ENCODE results near the gene TMEM38B.

Gene TMEM38B, protein sequence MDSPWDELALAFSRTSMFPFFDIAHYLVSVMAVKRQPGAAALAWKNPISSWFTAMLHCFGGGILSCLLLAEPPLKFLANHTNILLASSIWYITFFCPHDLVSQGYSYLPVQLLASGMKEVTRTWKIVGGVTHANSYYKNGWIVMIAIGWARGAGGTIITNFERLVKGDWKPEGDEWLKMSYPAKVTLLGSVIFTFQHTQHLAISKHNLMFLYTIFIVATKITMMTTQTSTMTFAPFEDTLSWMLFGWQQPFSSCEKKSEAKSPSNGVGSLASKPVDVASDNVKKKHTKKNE

DNA sequence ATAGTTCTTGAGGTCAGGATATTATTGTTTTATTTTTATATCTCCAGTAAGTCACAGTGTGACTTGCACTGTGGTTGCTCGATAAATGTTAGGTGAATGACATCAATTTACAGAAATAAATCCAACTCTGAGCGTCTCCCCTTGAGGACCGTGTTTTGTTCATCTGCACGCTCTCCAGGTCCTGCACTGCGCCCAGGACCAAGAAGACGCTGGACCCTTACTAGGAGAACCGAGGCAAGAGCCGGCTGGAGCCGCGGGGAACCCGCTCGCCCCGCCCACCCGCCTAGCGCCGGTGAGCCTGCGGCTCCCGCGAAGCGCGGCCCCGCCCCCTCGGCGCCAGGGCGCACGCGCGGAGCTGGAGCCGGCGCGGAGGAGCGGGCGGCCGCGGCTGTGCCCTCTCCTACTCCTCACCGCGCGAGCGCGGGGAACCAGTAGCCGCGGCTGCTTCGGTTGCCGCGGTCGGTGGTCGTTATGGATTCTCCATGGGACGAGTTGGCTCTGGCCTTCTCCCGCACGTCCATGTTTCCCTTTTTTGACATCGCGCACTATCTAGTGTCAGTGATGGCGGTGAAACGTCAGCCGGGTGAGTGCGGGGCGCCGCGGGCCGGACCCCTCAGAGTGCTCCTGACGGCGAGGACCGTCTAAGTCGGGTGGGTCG lies at the start of gene TMEM38B:
TSS of gene TMEM38B (plus strand) at position 352 of the 658 bp plus-strand sequence. CDS start at position 472, 120 bp downstream.
- peak; percentile 63 to 70 for DNase-seq (ENCODE audit: low read depth in 2 of 2)

DNA sequence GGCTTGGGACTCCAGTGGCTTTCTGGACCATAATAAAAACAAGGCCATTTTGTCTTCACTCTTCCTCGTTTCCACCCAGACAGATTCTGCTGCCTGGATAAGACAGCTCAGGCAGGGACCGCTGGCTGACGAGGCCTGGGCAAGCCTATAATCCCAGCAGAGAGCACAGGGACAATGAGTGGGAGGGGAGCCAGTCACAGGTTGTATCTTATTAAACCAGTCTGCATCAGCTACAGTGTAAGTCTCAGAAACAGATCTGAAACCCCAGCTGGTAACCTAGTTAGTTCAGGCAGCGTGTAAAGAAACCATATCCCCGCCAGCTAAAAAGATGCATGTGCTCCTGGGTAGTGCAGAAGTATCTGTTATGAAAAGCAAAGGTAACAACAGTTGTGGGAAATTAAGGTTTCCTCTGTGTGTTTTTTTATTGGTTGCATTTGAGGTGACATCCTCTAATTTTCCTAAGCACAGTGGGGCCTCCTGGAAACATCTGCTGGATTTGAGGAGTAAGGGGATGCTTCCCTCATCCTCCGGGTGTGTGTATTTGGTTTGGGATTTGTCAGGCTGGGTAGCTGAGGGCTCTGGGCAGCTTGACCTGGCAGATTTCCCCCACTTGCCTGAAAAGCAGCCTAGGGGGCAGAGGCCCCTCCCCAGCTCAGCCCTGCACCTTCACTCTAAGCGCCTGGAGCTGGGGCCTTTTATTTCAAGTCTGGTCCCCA lies 47.3 kb upstream of the TMEM38B start:
- DNase-seq (ENCODE audit: low read depth in 2 of 2), result no peak

DNA sequence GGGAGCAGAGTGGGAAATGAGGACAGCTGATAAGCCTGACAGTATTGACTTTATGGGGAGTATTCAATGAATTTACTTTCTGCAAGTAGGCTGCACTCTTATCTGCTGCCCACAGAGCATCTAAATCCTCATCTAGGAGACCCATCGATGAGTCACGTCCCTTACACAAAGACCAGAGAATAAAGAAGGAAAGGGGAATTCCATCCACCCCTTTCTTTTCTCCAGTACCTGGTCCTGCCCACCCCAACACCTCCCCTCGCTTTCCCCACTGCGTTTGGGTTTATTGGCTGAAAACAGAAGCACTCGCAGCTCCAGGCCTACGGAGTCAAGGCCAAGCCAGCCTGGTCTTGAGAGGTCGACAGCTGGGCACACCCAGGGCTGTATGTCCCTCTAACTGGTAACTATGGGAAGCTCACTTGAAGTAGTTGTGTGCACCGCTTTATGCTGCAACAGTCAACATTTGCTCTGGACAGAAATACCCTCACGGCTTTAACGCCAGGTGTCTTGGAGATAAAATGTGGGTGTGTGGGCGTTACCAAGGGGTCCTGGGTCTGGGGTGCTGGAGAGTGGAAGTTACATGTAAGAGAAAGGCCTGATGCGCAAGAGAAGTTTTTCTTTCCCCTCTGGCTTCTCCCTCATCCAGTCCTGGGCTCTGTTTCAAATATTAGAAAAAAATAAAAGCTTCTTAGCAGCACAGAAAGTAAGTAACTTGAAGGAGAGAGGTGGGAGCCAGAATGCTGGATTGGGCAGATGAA lies 46.6 kb upstream of the TMEM38B start:
- no peak for DNase-seq (ENCODE audit: low read depth in 2 of 2)

DNA sequence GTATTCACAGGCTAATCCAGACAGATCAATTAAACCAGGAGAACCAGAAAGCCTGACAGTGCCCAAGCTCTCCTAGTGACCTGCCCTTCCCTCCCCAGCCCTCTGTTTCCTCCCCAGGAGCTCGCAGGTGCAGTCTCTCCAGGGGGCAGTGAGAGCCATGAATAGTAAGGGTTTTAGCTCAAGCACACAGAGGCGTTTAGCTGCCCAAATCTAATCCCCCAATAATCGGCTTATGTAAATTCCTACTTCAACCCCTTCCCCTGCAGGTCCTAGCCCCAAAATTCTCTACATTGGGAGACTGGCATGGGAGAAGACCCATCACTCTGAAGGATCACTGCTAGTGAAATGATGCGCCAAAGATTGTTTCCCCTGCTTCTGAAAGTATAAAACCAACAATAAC lies 42.5 kb upstream of the TMEM38B start:
- DNase-seq (ENCODE audit: low read depth in 2 of 2), result no peak

DNA sequence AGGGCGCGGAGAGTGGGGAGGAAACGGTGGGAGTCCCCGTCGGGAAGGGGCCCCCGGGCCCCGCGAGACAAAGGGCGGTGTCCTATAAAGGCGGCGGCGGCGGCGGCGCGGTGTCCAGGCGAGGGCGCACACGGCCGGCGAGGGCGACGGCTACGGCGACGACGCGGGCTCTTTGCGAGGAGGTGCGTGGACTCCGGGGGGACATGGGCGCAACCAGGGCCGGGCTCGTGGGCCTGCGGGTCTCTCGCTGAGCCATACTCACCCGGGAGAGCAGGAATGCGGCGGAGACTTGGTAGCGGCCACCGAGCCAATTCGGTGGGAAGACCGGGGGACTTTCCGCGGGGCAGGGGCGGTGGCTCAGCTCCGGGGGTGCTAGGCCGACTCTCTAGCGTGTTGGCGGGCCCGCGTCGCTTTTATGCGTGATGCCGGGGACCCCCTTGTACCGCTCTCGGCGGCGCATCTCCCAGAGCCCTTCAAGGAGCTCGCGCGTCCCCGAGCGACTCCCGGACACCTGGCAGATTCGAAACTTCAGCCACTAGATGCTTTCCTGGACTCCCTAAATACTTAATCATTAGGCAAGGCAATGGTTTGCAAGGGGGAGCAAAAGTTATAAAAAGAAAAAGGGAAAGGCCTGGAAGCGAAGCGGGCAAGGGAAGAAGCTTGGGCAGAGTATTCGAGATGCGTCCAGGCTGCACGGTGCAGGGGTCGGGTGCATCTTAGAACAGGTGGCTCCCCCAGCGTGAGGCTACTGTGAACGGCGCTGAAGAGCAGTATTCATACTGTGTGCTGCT lies 38.0 kb upstream of the TMEM38B start:
- DNase-seq (ENCODE audit: low read depth in 2 of 2), result no peak

DNA sequence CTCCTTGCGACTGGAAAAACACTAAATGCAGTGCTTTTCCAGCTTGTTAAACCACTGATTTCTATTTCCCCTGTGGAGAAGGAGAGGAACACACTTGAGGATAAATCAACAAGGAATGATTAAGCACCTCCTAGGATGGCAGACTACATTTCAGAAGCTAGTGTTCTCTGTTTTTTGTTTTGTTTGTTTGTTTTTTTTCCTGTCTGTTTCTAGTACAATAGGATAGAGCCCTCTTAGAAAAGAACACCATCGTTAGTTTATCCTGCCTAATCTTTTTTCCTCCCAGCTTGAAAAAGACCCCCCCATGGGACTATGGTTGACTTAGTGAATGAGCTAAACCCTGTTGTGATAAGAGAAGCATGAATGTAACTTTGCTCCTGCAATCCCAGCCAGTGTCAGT lies 36.0 kb upstream of the TMEM38B start:
- DNase-seq (ENCODE audit: low read depth in 2 of 2), result no peak

DNA sequence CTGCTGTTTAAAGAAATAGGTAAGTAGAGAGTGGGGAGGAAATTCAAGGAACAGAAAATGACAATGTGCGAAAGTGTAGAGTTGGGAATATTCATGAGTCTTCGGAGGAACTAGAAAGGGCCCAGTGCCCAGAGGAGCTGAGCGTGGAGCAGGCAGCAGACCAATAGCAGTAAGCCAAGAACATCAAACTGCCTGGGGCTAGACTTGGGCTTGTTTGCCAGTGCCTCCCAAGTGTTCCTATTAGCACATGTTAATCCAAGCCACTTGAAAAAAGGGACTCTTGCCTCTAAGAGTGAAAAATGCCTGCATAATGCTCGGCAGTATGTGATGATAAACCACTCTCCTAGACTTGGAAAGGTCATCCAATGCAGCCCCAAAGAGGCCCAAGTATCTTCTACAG lies 33.3 kb upstream of the TMEM38B start:
- no peak for DNase-seq (ENCODE audit: low read depth in 2 of 2)

DNA sequence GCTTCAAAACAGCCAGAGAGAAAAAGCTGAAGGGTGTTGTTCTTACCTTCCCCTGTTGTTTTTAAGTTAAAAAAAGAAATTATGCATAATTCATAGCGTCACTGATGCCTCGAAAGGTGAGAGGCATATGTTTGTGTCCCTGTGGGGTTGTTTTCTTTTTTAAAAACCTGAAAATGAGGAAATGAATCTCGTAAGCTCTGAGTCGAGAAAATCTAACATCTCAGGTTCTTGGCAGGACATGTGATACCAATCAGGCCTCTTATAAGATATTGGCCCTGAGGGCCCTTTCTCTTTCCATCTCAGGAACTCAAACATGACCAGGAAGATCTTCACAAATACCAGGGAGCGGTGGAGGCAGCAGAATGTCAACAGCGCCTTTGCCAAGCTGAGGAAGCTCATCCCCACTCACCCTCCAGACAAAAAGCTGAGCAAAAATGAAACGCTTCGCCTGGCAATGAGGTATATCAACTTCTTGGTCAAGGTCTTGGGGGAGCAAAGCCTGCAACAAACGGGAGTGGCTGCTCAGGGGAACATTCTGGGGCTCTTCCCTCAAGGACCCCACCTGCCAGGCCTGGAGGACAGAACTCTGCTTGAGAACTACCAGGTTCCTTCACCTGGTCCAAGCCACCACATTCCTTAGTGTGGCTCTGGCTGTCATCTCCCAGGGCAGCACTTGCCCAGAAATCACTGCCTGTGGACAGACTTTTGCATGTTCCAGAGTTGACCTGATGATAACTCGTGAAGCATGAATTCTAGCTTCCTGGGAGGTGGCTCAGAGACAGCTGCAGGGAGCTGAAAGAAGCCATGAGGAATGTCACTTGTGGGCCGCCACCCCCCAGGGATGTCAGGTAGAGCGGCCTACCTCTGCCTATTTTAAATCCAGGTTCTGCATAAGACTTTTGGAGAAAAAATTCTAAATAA lies 31.9 kb upstream of the TMEM38B start, which contains the start of gene TAL2:
TSS of gene TAL2 (plus strand) at position 274 of the 921 bp plus-strand sequence. CDS start at position 314, 40 bp downstream.
- DNase-seq (ENCODE audit: low read depth in 2 of 2), result no peak

DNA sequence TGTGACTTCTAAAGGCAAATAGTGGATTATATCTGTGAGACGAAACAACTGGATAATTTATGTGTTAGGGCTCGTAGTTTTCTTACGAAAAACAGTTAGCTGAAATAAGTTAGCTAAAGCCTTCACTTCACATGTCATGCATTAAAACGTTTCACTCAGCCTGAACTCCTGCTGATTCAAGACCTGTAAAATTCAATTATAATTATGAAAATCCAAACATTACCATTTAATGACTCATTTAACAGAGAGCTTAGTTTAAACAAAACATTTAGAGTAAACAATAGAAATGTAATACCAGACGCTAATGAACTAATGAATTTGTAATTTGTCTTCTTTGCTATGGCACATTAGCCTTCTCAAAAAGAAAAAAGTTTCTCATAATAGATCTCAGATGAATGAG lies 30.4 kb upstream of the TMEM38B start:
- DNase-seq (ENCODE audit: low read depth in 2 of 2), result no peak

DNA sequence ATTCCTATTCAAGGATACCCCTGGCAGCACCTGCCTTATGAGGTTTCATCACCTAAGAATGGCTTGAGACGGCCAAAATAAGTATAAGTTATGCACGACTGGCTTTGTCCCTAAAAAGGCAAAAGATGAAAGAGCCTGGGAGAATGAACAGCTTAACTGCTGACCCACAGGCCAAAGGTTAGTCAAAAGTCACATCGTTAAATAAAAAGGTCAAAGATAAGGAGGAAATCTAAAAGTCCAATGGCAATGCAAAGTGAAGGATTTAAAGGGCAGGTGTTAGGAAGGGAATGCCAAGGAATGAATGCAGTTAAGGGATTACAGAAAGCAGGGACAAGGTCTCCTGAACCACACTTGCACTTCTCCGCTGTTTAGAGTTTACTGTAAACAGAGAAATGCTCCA lies 26.5 kb upstream of the TMEM38B start:
- DNase-seq (ENCODE audit: low read depth in 2 of 2), result no peak

DNA sequence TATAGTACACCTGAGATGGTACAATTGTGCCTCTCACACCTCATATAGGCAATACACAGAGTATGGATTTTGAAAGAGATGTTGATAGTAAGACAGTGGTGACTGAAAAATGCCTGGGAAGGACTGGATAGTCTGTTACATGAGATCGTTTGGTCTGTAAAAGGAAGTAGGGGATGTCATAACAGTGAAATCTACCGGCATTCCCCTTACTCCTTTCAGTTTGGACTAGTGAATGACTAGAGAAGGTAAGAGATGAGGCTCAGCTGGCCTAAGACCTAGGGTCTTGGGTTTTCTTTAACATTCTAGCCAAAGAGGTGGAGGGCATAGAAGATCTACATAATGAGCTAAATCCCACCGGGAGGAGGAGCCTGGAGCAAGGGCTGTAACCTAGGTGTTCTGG lies 24.0 kb upstream of the TMEM38B start:
- no peak for DNase-seq (ENCODE audit: low read depth in 2 of 2)

DNA sequence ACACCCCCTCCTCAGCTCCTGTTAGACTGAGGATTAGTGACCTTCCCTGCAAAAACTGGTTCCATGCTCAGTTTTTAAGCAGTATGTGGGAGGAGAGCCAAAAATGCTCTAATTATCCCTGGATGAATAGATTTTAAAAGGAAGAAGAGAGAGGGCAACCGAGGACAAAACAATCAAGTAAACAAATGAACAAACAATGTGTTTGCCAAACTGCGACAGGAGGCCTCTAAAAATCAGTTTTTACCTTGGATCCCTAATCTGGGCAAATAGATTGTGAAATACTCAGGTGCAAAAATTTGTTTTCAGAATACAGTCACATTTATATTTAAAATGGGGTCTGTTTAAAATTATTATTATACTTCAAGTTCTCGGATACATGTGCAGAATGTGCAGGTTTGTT lies 23.6 kb upstream of the TMEM38B start:
- DNase-seq (ENCODE audit: low read depth in 2 of 2), result no peak

DNA sequence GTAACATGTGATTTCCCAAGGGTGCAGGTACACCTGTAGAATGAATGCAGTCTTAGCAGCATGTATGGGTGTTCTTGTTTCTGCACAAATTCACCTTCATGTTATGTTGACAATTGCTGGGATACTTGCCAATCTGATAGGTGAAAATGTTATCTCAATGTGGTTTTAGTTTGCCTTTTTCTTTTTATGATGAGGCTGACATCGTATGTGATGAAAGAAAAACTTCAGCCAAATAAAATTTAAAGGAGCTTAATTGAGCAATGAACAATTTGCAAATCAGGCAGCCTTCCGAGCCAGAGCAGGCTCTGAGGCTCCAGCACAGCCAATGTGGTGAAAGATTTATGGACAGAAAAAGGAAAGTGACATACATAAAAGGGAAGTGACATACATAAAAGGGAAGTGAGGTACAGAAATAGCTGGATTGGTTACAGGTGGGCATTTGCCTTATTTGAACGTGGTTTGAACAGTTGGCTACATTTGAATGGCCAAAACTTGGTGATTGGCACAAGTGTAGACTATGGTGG lies 21.6 kb upstream of the TMEM38B start:
- no peak for DNase-seq (ENCODE audit: low read depth in 2 of 2)

DNA sequence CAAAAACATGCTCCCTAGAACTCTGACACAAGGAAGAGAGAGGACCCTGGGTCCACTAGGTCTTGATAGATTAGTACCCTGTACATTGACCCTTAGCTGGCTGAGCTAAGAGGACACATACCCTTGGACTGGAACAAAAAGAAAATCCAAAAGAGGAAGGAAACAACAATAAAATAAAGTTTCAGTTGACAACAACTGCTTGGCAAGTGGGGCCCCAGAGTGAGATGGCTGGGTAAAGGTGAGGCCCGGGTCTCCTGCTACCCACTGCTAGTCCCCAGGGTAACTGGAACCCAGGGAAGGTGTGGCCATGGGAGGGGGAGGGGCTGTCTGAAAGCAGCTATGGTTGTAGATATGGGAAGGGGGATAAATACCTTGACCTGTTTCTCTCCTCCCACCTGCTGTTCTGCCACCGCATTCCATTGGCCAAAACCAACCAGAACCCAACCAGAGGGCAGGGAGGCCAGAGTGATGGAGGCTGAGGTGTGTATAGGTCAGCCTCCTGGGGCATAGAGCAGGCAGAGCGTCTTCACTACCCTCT lies 20.4 kb upstream of the TMEM38B start:
- no peak for DNase-seq (ENCODE audit: low read depth in 2 of 2)

DNA sequence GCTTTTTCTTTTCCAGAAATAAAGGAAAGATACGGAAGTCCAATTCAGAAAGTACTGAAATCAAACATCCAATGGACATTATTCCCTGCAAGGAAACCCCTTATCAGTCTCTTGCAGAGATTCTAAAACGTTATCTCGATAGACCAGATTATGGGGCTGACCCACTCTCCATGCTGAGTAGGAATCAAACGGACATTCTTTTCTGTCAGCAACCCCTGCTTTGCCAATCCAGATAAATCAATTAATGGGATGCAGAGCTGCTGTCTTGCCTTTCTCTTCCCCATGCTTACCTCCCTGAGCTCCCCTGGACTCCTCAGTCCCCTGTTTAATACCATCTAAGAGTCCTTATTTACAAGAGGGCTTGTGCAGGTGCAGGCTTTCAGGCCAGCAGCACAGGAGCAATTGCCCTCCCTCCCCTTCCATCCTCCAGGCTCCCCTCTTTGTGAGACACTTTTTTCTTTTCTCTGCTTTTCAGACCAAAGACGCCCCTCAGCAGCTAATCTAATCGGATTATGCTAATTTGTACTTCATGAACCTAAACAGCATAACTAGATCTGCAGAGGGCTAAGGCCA lies 17.9 kb upstream of the TMEM38B start:
- DNase-seq (ENCODE audit: low read depth in 2 of 2), result no peak

DNA sequence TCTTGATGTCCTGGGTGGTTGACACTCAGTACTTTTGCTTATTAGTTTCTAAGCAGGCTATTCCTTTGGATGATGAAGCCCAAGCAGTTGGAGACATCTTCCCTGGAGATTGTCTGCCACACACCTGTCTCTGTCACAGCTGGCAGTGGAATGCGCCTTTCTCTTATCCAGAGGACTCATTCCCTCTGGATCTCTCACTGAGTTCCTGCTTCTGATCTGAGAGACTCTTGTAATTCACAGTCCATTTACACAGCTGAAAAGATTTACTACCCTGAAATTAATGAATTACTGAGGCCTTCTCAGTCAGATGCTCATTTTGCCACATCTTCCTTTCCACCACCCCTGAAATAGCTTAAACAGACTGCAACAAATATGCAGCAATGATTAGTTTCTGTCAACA lies 16.2 kb upstream of the TMEM38B start:
- no peak for DNase-seq (ENCODE audit: low read depth in 2 of 2)

DNA sequence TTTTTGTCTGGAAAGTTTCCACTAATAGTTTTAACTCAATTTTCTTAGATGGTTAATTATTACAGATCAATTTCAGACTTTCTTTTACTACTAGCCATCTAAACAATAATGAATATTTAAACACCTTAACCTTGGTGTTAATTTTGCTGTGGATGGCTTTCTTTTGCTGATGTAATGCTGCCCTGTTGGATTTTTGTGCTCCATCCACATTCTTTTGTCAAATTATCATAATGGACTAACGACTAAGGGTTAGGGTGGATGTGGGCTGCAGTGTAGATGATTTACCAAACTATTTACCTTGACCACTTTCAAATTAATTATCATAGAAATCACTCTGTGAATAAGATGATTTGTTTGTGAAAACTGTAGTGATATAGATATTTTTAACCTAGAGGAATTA lies 15.6 kb upstream of the TMEM38B start:
- no peak for DNase-seq (ENCODE audit: low read depth in 2 of 2)

DNA sequence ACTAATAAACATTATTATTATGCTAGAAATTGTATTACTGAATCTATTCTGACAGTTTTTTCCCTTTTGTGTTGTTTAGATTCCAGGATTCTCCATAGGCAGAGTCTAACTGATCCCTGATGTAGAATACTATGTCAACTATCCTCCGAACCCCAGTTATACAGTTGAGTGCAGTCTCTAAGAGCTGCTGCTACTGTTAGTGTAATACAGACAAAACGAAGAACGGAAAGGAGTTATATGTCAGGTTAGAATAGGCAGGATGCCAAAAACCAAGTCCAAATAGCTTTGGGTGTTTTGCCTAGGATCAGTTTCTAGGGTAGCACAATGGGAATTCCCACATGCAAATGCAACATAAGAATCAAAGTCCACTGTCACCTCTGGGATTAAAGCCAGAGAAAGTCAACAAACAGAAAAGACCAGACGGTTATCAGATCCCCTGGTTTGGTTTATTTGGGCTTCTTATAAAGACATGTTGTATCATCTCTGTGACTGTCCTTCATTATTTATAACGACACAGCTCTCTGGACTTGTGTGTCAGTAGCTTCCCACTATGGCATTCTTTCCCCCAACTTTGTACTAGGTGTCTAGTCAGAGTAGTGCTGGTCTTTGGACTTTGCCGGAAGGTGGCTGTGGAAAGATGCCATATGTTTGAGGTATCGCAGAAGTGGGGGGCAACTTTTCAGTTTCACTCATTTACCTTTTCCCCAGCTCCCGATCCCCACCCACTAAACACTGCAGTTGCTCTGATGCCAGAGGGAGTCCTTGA lies 14.9 kb upstream of the TMEM38B start:
- no peak for DNase-seq (ENCODE audit: low read depth in 2 of 2)

DNA sequence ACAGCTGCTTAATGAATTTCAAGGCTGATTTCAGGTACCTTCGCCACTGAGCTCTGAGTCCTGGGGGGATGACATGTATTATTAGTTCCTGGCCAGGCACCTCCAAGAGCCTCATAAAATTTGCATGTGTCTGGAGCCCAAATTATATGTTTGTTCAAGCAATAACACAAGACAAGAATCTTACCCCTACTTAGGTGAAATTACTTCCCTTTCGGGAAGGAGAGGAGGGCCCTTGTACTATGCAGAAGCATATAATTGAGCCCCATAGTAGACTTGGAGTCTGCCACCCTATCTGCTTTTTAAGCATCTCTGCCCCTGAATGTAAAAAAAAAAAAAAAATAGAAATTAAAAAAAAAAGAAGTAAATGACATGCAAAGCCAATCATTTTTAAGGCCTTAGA lies 13.0 kb upstream of the TMEM38B start:
- DNase-seq (ENCODE audit: low read depth in 2 of 2), result no peak
